A549 (cell line): ENCODE data around the gene HES1. TPM values are rescaled to one million over a fixed set of nuclear protein-coding genes. Genes with fewer than 3 reads are reported as not detected.
"Not testable (repeated sequence)": the region's sequence is repeated elsewhere in the genome, so short reads cannot be mapped to it uniquely, and the experiment has no call there.

Source experiments
- ATAC-seq, 2 experiments: fragments of 200-7000 bp in 1 of 2; fragments of >200 bp in 1 of 2; cut with Nextera tagmentation in 1 of 2; cut with Tn5 transposase in 1 of 2; 3 replicates each; pipeline versions ENCODE4 v1.8.0 to v1.9.1; 2018 to 2020; ENCODE audit warnings: mild to moderate bottlenecking in 1 of 2, moderate library complexity in 1 of 2
- CTCF ChIA-PET: fragments of 300-600 bp; sonication (Branson Sonifier 250); formaldehyde crosslinking; extraction: SDS; loops from one replicate; lab custom pipeline; 2021; ENCODE audit warnings: antibody characterized with exemption, inconsistent platforms; lab: Yijun Ruan, JAX
- POLR2A ChIA-PET: fragments of 350-600 bp; formaldehyde crosslinking; extraction: SDS; loops from one replicate; lab custom pipeline; 2021; ENCODE audit warnings: antibody characterized with exemption, inconsistent platforms; lab: Yijun Ruan, JAX
- DNase-seq, 2 experiments: peaks; one replicate each; pipeline versions ENCODE4 v3.0.0 to v3.0.0-alpha.2; 2011 to 2016; ENCODE audit warnings: low read depth in 1 of 2, low spot score in 1 of 2
- FAIRE-seq: peaks from 2 replicates; lab custom pipeline; 2011; peaks lifted over from hg19 to GRCh38; lab: Jason Lieb, UNC
- H3K27ac ChIP-seq, 2 experiments: fragments of >200 bp; sonication (Bioruptor Twin); formaldehyde crosslinking; 3 replicates each; pipeline ENCODE4 v1.5.1; 2016 to 2017
- H3K4me1 ChIP-seq: fragments of >200 bp; sonication (Bioruptor Twin); formaldehyde crosslinking; 3 replicates; pipeline ENCODE4 v1.6.1; 2016
- H3K4me2 ChIP-seq: fragments of >200 bp; sonication (Bioruptor Twin); formaldehyde crosslinking; 3 replicates; pipeline ENCODE4 v1.6.1; 2016
- H3K4me3 ChIP-seq: fragments of >200 bp; sonication (Bioruptor Twin); formaldehyde crosslinking; 3 replicates; pipeline ENCODE4 v1.5.1; 2016
- H3K9me3 ChIP-seq: fragments of >200 bp; sonication (Bioruptor Twin); formaldehyde crosslinking; 3 replicates; pipeline ENCODE4 v1.6.1; 2016
- EHMT2 ChIP-seq: fragments of 200-600 bp; sonication (generic); IDR thresholded peaks from 2 replicates; pipeline ENCODE4 v1.6.1; 2016; ENCODE audit warnings: antibody characterized with exemption, low read depth, mild to moderate bottlenecking, moderate library complexity
- ESRRA ChIP-seq: fragments of 150-350 bp; IDR thresholded peaks from 2 replicates; pipeline ENCODE4 v1.6.1; 2014; ENCODE audit warnings: mild to moderate bottlenecking, low read length, borderline replicate concordance
- HOXB13 ChIP-seq: fragments of 250-450 bp; sonication (Bioruptor Pico); IDR thresholded peaks from 2 replicates; pipeline ENCODE4 v1.5.0; 2020; ENCODE audit warnings: low read depth, mild to moderate bottlenecking, moderate library complexity
- JUN ChIP-seq, 2 experiments: fragments of >200 bp; sonication (Bioruptor Twin); formaldehyde crosslinking; IDR thresholded peaks; 2 replicates in 1 of 2; 3 replicates in 1 of 2; pipeline ENCODE4 v1.6.1; 2016 to 2017
- KDM1A ChIP-seq: fragments of 200-600 bp; sonication (generic); IDR thresholded peaks from 2 replicates; pipeline ENCODE4 v1.6.1; 2016; ENCODE audit warnings: low read depth, mild to moderate bottlenecking
- MAFK ChIP-seq: fragments of 450-650 bp; IDR thresholded peaks from 2 replicates; pipeline ENCODE4 v1.6.1; 2014; ENCODE audit not compliant: partially characterized antibody
- MAZ ChIP-seq: fragments of 150-350 bp; IDR thresholded peaks from 2 replicates; pipeline ENCODE4 v1.6.1; 2014; ENCODE audit warnings: antibody characterized with exemption, low read depth, low read length, borderline replicate concordance
- MYC ChIP-seq: IDR thresholded peaks from 2 replicates; pipeline ENCODE4 v1.6.1; 2012; ENCODE audit warnings: mild to moderate bottlenecking, inconsistent platforms, low read length, improper control_type of control experiment, borderline replicate concordance
- NFE2L2 ChIP-seq: fragments of 150-350 bp; conservative IDR thresholded peaks from 2 replicates; pipeline ENCODE4 v1.6.1; 2014; ENCODE audit warnings: low read length
- NPAS2 ChIP-seq: fragments of 250-450 bp; sonication (Bioruptor Pico); IDR thresholded peaks from 2 replicates; pipeline ENCODE4 v1.8.0; 2022; ENCODE audit warnings: mild to moderate bottlenecking, moderate library complexity, borderline replicate concordance
- PHF8 ChIP-seq: fragments of 200-600 bp; sonication (generic); IDR thresholded peaks from 2 replicates; pipeline ENCODE4 v1.6.1; 2016; ENCODE audit warnings: low read depth, mild to moderate bottlenecking, antibody characterized with exemption, moderate library complexity, borderline replicate concordance
- RARB ChIP-seq: fragments of 250-450 bp; sonication (Bioruptor Pico); IDR thresholded peaks from 2 replicates; pipeline ENCODE4 v1.8.0; 2021; ENCODE audit warnings: mild to moderate bottlenecking, moderate library complexity
- RNF2 ChIP-seq: fragments of 200-600 bp; sonication (generic); IDR thresholded peaks from 2 replicates; pipeline ENCODE4 v1.6.1; 2016; ENCODE audit warnings: low read depth, mild to moderate bottlenecking, antibody characterized with exemption, moderate library complexity, borderline replicate concordance
- SMC3 ChIP-seq: fragments of >200 bp; sonication (Bioruptor Twin); formaldehyde crosslinking; IDR thresholded peaks from 3 replicates; pipeline ENCODE4 v1.6.1; 2018; ENCODE audit warnings: inconsistent platforms
- SREBF2 ChIP-seq: fragments of 450-650 bp; IDR thresholded peaks from 2 replicates; pipeline ENCODE4 v1.6.1; 2014; ENCODE audit warnings: mild to moderate bottlenecking, moderate library complexity
- TP53 ChIP-seq: fragments of 250-450 bp; sonication (Bioruptor Pico); IDR thresholded peaks from 2 replicates; pipeline ENCODE4 v1.5.0; 2021; ENCODE audit warnings: mild to moderate bottlenecking, moderate library complexity
- WGBS: methylation state at CpG from one replicate; pipeline ENCODE4 v1.1.6; 2017; ENCODE audit errors: missing lambda C conversion rate; 5-methylcytosine and 5-hydroxymethylcytosine counted together
- polyA plus RNA-seq, 4 experiments: library from polyadenylated mRNA; depleted of rRNA in 3 of 4; stranded (reverse); fragments of >200 nt; fragmentation: RNase III in 1 of 4; extraction: RNeasy Plus Mini Kit Qiagen cat#74134 plus additional on column Dnase treatment in 1 of 4; gene quantifications; 2 replicates in 3 of 4; 3 replicates in 1 of 4; pipeline ENCODE4 v1.2.3, GENCODE V29; 2011 to 2017
- TF ChIP-seq, protein P1 (sequence below): fragments of >200 bp; sonication (Bioruptor Twin); formaldehyde crosslinking; IDR thresholded peaks from 3 replicates; pipeline ENCODE4 v1.5.1; 2016
- TF ChIP-seq, protein P2 (sequence below): IDR thresholded peaks from 2 replicates; pipeline ENCODE4 v1.6.1; 2012
- TF ChIP-seq, protein P3 (sequence below): fragments of 150-350 bp; IDR thresholded peaks from 2 replicates; pipeline ENCODE4 v1.6.1; 2014; ENCODE audit warnings: low read depth, mild to moderate bottlenecking, low read length
- TF ChIP-seq, protein P4 (sequence below): IDR thresholded peaks from 2 replicates; pipeline ENCODE4 v1.6.1; 2012

HES1 gene
- polyA plus RNA-seq, 2 of the 4 experiments (the other 2 are of a cell fraction): 8.3 to 66.6 TPM

DNA sequence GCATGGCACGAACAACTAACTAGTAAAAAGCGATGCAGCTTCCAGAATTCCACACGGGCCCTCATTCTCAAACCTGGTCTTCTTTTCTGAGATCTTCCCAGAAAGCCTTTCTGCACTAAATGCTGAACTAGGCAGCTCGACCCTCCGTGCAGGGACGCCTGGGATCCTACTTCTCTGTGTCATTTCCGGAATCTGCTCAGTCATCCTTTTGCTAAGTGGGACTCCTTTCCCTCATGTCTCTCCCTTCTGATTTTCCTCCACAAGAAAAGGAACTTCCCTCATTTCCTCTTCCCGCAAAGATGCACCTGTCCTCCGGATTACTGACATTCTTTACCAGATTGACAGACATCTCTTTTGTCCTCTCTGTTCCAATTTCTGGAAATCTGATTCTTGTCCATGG lies 9.2 kb upstream of the HES1 start:
- Histone ChIP-seq H3K27ac (no peak overlapping the region), H3K4me2 (no peak overlapping the region), H3K9me3 (no peaks in the 10 kb centered on the region), H3K4me1 (peaks cover 41% of the 10 kb centered on the region), H3K4me3 (no peak overlapping the region)
- TF ChIP-seq EHMT2: no peak
- TF ChIP-seq MAZ: no peak
- no peak for TF ChIP-seq RNF2
- TF ChIP-seq, protein P1, sequence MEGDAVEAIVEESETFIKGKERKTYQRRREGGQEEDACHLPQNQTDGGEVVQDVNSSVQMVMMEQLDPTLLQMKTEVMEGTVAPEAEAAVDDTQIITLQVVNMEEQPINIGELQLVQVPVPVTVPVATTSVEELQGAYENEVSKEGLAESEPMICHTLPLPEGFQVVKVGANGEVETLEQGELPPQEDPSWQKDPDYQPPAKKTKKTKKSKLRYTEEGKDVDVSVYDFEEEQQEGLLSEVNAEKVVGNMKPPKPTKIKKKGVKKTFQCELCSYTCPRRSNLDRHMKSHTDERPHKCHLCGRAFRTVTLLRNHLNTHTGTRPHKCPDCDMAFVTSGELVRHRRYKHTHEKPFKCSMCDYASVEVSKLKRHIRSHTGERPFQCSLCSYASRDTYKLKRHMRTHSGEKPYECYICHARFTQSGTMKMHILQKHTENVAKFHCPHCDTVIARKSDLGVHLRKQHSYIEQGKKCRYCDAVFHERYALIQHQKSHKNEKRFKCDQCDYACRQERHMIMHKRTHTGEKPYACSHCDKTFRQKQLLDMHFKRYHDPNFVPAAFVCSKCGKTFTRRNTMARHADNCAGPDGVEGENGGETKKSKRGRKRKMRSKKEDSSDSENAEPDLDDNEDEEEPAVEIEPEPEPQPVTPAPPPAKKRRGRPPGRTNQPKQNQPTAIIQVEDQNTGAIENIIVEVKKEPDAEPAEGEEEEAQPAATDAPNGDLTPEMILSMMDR: no peak
- no peak for TF ChIP-seq TP53 (CRISPR knock-in tag)
- TF ChIP-seq, protein P2, sequence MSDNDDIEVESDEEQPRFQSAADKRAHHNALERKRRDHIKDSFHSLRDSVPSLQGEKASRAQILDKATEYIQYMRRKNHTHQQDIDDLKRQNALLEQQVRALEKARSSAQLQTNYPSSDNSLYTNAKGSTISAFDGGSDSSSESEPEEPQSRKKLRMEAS: no peak
- TF ChIP-seq PHF8: no peak
- no peak for TF ChIP-seq ESRRA
- TF ChIP-seq, protein P3, sequence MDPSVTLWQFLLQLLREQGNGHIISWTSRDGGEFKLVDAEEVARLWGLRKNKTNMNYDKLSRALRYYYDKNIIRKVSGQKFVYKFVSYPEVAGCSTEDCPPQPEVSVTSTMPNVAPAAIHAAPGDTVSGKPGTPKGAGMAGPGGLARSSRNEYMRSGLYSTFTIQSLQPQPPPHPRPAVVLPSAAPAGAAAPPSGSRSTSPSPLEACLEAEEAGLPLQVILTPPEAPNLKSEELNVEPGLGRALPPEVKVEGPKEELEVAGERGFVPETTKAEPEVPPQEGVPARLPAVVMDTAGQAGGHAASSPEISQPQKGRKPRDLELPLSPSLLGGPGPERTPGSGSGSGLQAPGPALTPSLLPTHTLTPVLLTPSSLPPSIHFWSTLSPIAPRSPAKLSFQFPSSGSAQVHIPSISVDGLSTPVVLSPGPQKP: no peak
- no peak for TF ChIP-seq NFE2L2
- TF ChIP-seq JUN (IDR thresholded peaks at IDR 0.05): no peak
- TF ChIP-seq RARB (CRISPR knock-in tag): no peak
- TF ChIP-seq SREBF2: no peak
- TF ChIP-seq NPAS2 (CRISPR knock-in tag): no peak
- no peak for TF ChIP-seq HOXB13 (CRISPR knock-in tag)
- TF ChIP-seq, protein P4, sequence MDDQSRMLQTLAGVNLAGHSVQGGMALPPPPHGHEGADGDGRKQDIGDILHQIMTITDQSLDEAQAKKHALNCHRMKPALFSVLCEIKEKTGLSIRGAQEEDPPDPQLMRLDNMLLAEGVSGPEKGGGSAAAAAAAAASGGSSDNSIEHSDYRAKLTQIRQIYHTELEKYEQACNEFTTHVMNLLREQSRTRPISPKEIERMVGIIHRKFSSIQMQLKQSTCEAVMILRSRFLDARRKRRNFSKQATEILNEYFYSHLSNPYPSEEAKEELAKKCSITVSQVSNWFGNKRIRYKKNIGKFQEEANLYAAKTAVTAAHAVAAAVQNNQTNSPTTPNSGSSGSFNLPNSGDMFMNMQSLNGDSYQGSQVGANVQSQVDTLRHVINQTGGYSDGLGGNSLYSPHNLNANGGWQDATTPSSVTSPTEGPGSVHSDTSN: no peak
- FAIRE-seq (no peak), ATAC-seq (no peak), DNase-seq (no peak)
- ChIA-PET POLR2A (no interaction called here), CTCF (no interaction called here)
- WGBS: 90% methylated on average over 9 of the region's 9 CpGs

DNA sequence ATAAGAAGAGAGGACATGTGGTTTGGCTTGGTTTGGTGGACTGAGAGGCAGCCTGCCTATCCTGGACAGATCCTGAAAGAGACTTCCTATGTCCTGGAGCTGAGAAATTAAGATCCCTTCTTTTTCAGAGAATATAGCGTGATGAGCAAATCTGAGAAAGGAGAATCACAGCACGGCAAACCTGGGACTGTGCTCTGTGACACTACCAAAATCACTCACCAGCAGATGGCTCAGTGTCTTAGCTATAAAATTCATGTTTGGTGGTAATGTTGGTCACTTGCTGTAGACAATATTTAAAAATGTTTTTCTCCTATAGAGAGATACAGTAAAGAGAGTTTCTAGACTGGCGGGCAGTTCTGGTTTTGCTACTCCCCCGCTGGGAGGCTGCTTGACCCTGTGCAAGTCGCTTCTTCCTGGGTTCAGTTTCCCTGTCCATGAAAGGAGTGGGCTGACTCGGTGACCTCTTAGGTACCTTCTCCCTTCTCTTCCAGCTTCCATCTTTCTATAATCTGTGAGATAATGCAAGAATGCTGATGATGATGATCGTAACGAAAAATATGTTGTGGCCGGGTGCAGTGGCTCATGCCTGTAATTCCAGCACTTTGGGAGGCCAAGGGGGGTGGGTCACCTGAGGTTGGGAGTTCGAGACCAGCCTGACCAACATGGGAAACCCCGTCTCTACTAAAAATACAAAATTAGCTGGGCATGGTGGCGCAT lies 7.6 kb upstream of the HES1 start:
- no peak overlapping the region for H3K4me3 ChIP-seq
- FAIRE-seq (no peak), DNase-seq (no peak), ATAC-seq (no peak)
- H3K4me2 ChIP-seq: no peak overlapping the region
- TF ChIP-seq MYC (no peak), KDM1A (no peak), SMC3 (no peak), TP53 (CRISPR knock-in tag) (no peak), RNF2 (no peak), MAFK (no peak)
- WGBS: 89% methylated on average over 12 of the region's 12 CpGs
- H3K9me3 ChIP-seq: no peaks in the 10 kb centered on the region
- ChIA-PET POLR2A (no interaction called here), CTCF (interaction anchor here (1.2 to 1.6 kb wide), 3 partner anchors 188 to 347 kb away, joined by 5 to 6 read pairs (median 5); no protein-coding TSS in a partner anchor)
- H3K27ac ChIP-seq: 0 out of 6 replicates have a peak overlapping the region, but pooled peaks of 1 of the 2 experiments have one; percentile 20
- H3K4me1 ChIP-seq: peaks cover 44% of the 10 kb centered on the region

DNA sequence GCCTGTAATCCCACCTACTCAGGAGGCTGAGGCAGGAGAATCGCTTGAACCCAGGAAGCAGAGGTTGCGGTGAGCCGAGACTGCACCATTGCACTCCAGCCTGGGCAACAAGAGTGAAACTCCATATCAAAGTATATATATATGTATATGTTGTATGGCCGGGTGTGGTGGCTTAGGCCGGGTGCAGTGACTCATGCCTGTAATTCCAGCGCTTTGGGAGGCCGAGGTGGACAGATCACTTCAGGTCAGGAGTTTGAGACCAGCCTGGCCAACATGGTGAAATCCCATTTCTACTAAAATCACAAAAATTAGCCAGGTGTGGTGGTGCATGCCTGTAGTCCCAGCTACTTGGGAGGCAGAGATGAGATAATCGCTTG lies 7.0 kb upstream of the HES1 start:
- H3K27ac ChIP-seq, H3K4me2 ChIP-seq, H3K9me3 ChIP-seq, POLR2A ChIA-PET, ATAC-seq, DNase-seq, FAIRE-seq, H3K4me3 ChIP-seq: not testable (repeated sequence)
- H3K4me1 ChIP-seq: peaks cover 44% of the 10 kb centered on the region
- CTCF ChIA-PET: interaction anchor here (1.2 to 2.1 kb wide), 4 partner anchors 187 to 348 kb away, joined by 5 to 7 read pairs (median 6); no protein-coding TSS in a partner anchor
- 97% methylated on average over 7 of the region's 8 CpGs for WGBS
